SU-DHL-6 (cell line): ENCODE measurements around the gene ZXDC.

Experiments used
- EZH2phosphoT487 ChIP-seq: fragments of 200-600 bp; sonication (generic), shearing (Covaris generic); conservative IDR thresholded peaks from 2 replicates; pipeline ENCODE4 v1.6.1; 2018; ENCODE audit warnings: mild to moderate bottlenecking, antibody characterized with exemption, low read length, moderate library complexity, mixed read lengths
- TF ChIP-seq, protein P1 (sequence below): fragments of 200-600 bp; sonication (generic); IDR thresholded peaks from one replicate; pipeline ENCODE4 v1.5.1; 2017; ENCODE audit warnings: antibody characterized with exemption, mild to moderate bottlenecking, low read length, moderate library complexity; ENCODE audit not compliant: insufficient read depth, poor library complexity, severe bottlenecking

DNA sequence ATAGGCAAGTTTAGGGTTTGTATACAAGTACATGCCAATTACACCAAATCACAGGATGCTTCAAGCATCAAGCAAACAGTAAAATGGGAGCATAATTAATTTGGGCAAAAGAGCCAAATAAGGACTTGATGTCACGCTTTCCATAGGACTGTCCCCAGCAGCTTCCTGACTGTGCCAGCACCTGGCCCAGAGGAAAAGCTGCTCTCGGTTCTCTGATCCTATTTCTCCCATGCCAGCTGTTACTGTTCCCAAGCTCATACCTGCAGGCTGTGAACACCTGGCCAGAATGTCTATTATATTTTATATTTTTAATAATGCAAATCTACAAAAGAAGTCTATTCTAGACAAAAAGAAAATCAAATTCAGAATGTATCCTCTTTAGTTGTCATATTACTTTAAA is 12.2 kb downstream of the ZXDC start:
- TF ChIP-seq, protein P1, sequence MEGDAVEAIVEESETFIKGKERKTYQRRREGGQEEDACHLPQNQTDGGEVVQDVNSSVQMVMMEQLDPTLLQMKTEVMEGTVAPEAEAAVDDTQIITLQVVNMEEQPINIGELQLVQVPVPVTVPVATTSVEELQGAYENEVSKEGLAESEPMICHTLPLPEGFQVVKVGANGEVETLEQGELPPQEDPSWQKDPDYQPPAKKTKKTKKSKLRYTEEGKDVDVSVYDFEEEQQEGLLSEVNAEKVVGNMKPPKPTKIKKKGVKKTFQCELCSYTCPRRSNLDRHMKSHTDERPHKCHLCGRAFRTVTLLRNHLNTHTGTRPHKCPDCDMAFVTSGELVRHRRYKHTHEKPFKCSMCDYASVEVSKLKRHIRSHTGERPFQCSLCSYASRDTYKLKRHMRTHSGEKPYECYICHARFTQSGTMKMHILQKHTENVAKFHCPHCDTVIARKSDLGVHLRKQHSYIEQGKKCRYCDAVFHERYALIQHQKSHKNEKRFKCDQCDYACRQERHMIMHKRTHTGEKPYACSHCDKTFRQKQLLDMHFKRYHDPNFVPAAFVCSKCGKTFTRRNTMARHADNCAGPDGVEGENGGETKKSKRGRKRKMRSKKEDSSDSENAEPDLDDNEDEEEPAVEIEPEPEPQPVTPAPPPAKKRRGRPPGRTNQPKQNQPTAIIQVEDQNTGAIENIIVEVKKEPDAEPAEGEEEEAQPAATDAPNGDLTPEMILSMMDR, result no peak
- TF ChIP-seq EZH2phosphoT487, result no peak
